Midbrain (tissue), 1 donor: ENCODE measurements around the gene NUFIP1.
"Not testable (repeated sequence)": the region's sequence is repeated elsewhere in the genome, so short reads cannot be mapped to it uniquely, and the experiment has no call there.

Experiments
- DNase-seq: peaks from one replicate; lab custom pipeline; 2025; lab: John Stamatoyannopoulos, UW

The NUFIP1 gene

GRCh38 chr13:44919104-44919804, 70.0 kb downstream of the NUFIP1 start:
- DNase-seq = no peak

GRCh38 chr13:44918326-44919103, 70.8 kb downstream of the NUFIP1 start:
- DNase-seq = peak; percentile 88

GRCh38 chr13:44917589-44918325, 71.5 kb downstream of the NUFIP1 start:
- DNase-seq = peak; percentile 98

GRCh38 chr13:44912278-44913016, 76.8 kb downstream of the NUFIP1 start:
- DNase-seq = no peak

- no peak for DNase-seq
Measured at GRCh38 chr13:44908712-44909111, 80.6 kb downstream of the NUFIP1 start.

- DNase-seq = no peak
Measured at GRCh38 chr13:44908266-44908665, 81.0 kb downstream of the NUFIP1 start.

GRCh38 chr13:44906713-44907112, 82.6 kb downstream of the NUFIP1 start:
- DNase-seq = peak; percentile 78

- DNase-seq = no peak
Measured at GRCh38 chr13:44906230-44906629, 83.0 kb downstream of the NUFIP1 start.

GRCh38 chr13:44905556-44905955, 83.7 kb downstream of the NUFIP1 start:
- no peak for DNase-seq

GRCh38 chr13:44904967-44905366, 84.3 kb downstream of the NUFIP1 start:
- DNase-seq = peak; percentile 6

GRCh38 chr13:44903574-44903985, 85.7 kb downstream of the NUFIP1 start:
- DNase-seq = peak; percentile 66

- DNase-seq = no peak
Measured at GRCh38 chr13:44902738-44903137, 86.5 kb downstream of the NUFIP1 start.

GRCh38 chr13:44899967-44900366, 89.3 kb downstream of the NUFIP1 start:
- no peak for DNase-seq

GRCh38 chr13:44898308-44898707, 91.0 kb downstream of the NUFIP1 start:
- DNase-seq = not testable (repeated sequence)

- DNase-seq = no peak
Measured at GRCh38 chr13:44895953-44896335, 93.3 kb downstream of the NUFIP1 start.

GRCh38 chr13:44895264-44895952, 93.9 kb downstream of the NUFIP1 start:
- no peak for DNase-seq

- DNase-seq = no peak
Measured at GRCh38 chr13:44894001-44894770, 95.1 kb downstream of the NUFIP1 start.
